K562 (cell line): ENCODE data around the gene ALDH1A2. TPM values are rescaled to one million over a fixed set of nuclear protein-coding genes. Genes with fewer than 3 reads are reported as not detected.
A peak's percentile ranks its signal among the peaks of the same experiment; 100 is the strongest.

ENCODE experiments used
- ATAC-seq: fragments of 200-7000 bp; cut with Tn5 transposase; 3 replicates; pipeline ENCODE4 v1.9.1; 2020; ENCODE audit warnings: moderate library complexity
- BruUV-seq: library from RNA; stranded (reverse); fragments of 400-500 nt; replicated peaks from 2 replicates; lab custom pipeline; 2021; lab: Mats Ljungman, UMichigan
- CTCF ChIA-PET: fragments of 300-600 bp; formaldehyde crosslinking; extraction: SDS; loops from one replicate; lab custom pipeline; 2021; ENCODE audit warnings: low intra/inter-chr PET ratio; lab: Yijun Ruan, JAX
- POLR2A ChIA-PET: fragments of 300-600, 350-650 bp; sonication (Branson Sonifier 250); formaldehyde crosslinking; extraction: SDS; loops from one replicate; lab custom pipeline; 2021; ENCODE audit warnings: antibody characterized with exemption, inconsistent platforms; lab: Yijun Ruan, JAX
- DNase-seq, 4 experiments: peaks; one replicate each; pipeline versions ENCODE4 v3.0.0 to v3.0.0-alpha.2; 2011 to 2018; ENCODE audit warnings: low spot score in 3 of 4, mixed read lengths in 3 of 4; ENCODE audit errors: extremely low read depth in 1 of 4
- FAIRE-seq: peaks from 2 replicates; lab custom pipeline; 2011; peaks lifted over from hg19 to GRCh38; lab: Jason Lieb, UNC
- H2AFZ ChIP-seq: 2 replicates; pipeline ENCODE4 v1.6.0; 2011; ENCODE audit warnings: low read depth, low read length, control low read depth, inconsistent platforms
- H3K27ac ChIP-seq: fragments of 200-600 bp; 3 replicates; pipeline ENCODE4 v1.8.0; 2011; ENCODE audit warnings: low read depth, mild to moderate bottlenecking, control low read depth, inconsistent platforms, low read length, moderate library complexity, mixed read lengths; ENCODE audit errors: extremely low read depth
- H3K27me3 ChIP-seq, 2 experiments: fragments of 300-600 bp in 1 of 2; 2 replicates in 1 of 2; 3 replicates in 1 of 2; pipeline versions ENCODE4 v1.6.0 to v1.8.0; 2011; ENCODE audit warnings: inconsistent platforms in 2 of 2, low read length in 2 of 2, mild to moderate bottlenecking in 1 of 2, mixed read lengths in 1 of 2, moderate library complexity in 1 of 2; ENCODE audit not compliant: control insufficient read depth in 2 of 2, insufficient read depth in 2 of 2
- H3K36me3 ChIP-seq: fragments of 300-600 bp; 3 replicates; pipeline ENCODE4 v1.8.0; 2011; ENCODE audit warnings: mild to moderate bottlenecking, low read length, inconsistent platforms; ENCODE audit not compliant: control insufficient read depth, insufficient read depth
- H3K4me1 ChIP-seq, 2 experiments: fragments of 200-600 bp in 1 of 2; replicated peaks in 1 of 2; 2 replicates in 1 of 2; 3 replicates in 1 of 2; pipeline versions ENCODE4 v1.5.1 to v1.8.0; 2011; ENCODE audit warnings: inconsistent platforms in 2 of 2, low read length in 2 of 2, mild to moderate bottlenecking in 1 of 2, mixed read lengths in 1 of 2, moderate library complexity in 1 of 2; ENCODE audit not compliant: control insufficient read depth in 2 of 2, insufficient read depth in 2 of 2
- H3K4me2 ChIP-seq: 2 replicates; pipeline ENCODE4 v1.6.1; 2011; ENCODE audit warnings: low read length, control low read depth, inconsistent platforms, mixed read lengths; ENCODE audit not compliant: insufficient read depth
- H3K4me3 ChIP-seq: fragments of 200-600 bp; sonication (generic), shearing (Covaris generic); 2 replicates; pipeline ENCODE4 v1.5.1; 2016; ENCODE audit warnings: control low read depth, inconsistent platforms
- H3K79me2 ChIP-seq: fragments of 200-600 bp; 3 replicates; pipeline ENCODE4 v1.8.0; 2011; ENCODE audit warnings: low read length, inconsistent platforms; ENCODE audit not compliant: control insufficient read depth, insufficient read depth
- H3K9ac ChIP-seq, 2 experiments: 2 replicates each; pipeline versions ENCODE4 v1.6.0 to v1.6.1; 2011; ENCODE audit warnings: low read depth in 2 of 2, low read length in 2 of 2, control low read depth in 1 of 2, inconsistent platforms in 1 of 2, mild to moderate bottlenecking in 1 of 2, mixed read lengths in 1 of 2; ENCODE audit not compliant: insufficient read depth in 1 of 2
- H3K9me1 ChIP-seq: one replicate; pipeline ENCODE4 v1.6.0; 2011; ENCODE audit warnings: inconsistent platforms, mild to moderate bottlenecking, low read length, moderate library complexity; ENCODE audit not compliant: control insufficient read depth, insufficient read depth
- H3K9me3 ChIP-seq: replicated peaks from 2 replicates; pipeline ENCODE4 v1.5.1; 2011; ENCODE audit warnings: low read depth, low read length, inconsistent platforms; ENCODE audit not compliant: control insufficient read depth, insufficient read depth
- H4K20me1 ChIP-seq: replicated peaks from 2 replicates; pipeline ENCODE4 v1.6.1; 2011; ENCODE audit warnings: low read length, inconsistent platforms, mixed read lengths; ENCODE audit not compliant: control insufficient read depth, insufficient read depth
- CBFB ChIP-seq: sonication (generic); formaldehyde crosslinking; IDR thresholded peaks from 2 replicates; pipeline ENCODE4 v1.4.0; 2020; ENCODE audit warnings: mild to moderate bottlenecking, missing genetic modification reagents
- DPF2 ChIP-seq: fragments of 450-650 bp; IDR thresholded peaks from 2 replicates; pipeline ENCODE4 v1.6.1; 2016
- EP300 ChIP-seq: IDR thresholded peaks from 2 replicates; pipeline ENCODE4 v1.6.1; 2012; ENCODE audit warnings: low read length, improper control_type of control experiment
- FOXJ3 ChIP-seq: sonication (generic); formaldehyde crosslinking; IDR thresholded peaks from 2 replicates; pipeline ENCODE4 v1.4.0; 2020; ENCODE audit warnings: mild to moderate bottlenecking, missing genetic modification reagents
- FOXK1 ChIP-seq: sonication (generic); formaldehyde crosslinking; IDR thresholded peaks from 2 replicates; pipeline ENCODE4 v1.8.0; 2022; ENCODE audit warnings: missing genetic modification reagents, mild to moderate bottlenecking, borderline replicate concordance
- GTF3C2 ChIP-seq: IDR thresholded peaks from 3 replicates; pipeline ENCODE4 v1.6.1; 2011; ENCODE audit warnings: borderline replicate concordance, mild to moderate bottlenecking, moderate library complexity; ENCODE audit not compliant: insufficient read length; ENCODE audit errors: extremely low read depth
- HMBOX1 ChIP-seq: sonication (generic); IDR thresholded peaks from 2 replicates; pipeline ENCODE4 v1.6.1; 2016
- HOXB6 ChIP-seq: fragments of 250-450 bp; sonication (Bioruptor Pico); IDR thresholded peaks from 2 replicates; pipeline ENCODE4 v1.5.1; 2022; ENCODE audit warnings: mild to moderate bottlenecking, borderline replicate concordance
- LCOR ChIP-seq: sonication (generic); formaldehyde crosslinking; IDR thresholded peaks from 2 replicates; pipeline ENCODE4 v1.8.0; 2022; ENCODE audit warnings: mild to moderate bottlenecking, missing genetic modification reagents
- MAFK ChIP-seq: IDR thresholded peaks from 2 replicates; pipeline ENCODE4 v1.6.1; 2011; ENCODE audit warnings: low read length, improper control_type of control experiment
- NCOA1 ChIP-seq: fragments of 450-650 bp; IDR thresholded peaks from 2 replicates; pipeline ENCODE4 v1.6.1; 2016; ENCODE audit warnings: low read depth
- POLR2AphosphoS5 ChIP-seq: IDR thresholded peaks from 2 replicates; pipeline ENCODE4 v1.6.1; 2011; ENCODE audit warnings: mild to moderate bottlenecking, low read depth, low read length, moderate library complexity; ENCODE audit not compliant: control insufficient read depth, insufficient read depth
- SPI1 ChIP-seq: IDR thresholded peaks from 2 replicates; pipeline ENCODE4 v1.6.1; 2011; ENCODE audit warnings: low read depth, low read length, control low read depth, borderline replicate concordance
- TAF7 ChIP-seq: fragments of 450-650 bp; IDR thresholded peaks from 2 replicates; pipeline ENCODE4 v1.6.1; 2016; ENCODE audit warnings: missing genetic modification characterization, missing compliant biosample characterization
- USF2 ChIP-seq: sonication (generic); formaldehyde crosslinking; IDR thresholded peaks from 2 replicates; pipeline ENCODE4 v1.5.0; 2020; ENCODE audit warnings: missing genetic modification reagents
- ZNF586 ChIP-seq: fragments of 450-650 bp; formaldehyde crosslinking; conservative IDR thresholded peaks from 2 replicates; pipeline ENCODE4 v1.4.0; 2020; ENCODE audit warnings: mild to moderate bottlenecking, moderate library complexity
- WGBS: fragments of 100-300 bp; shearing (Covaris generic); methylation state at CpG from one replicate; pipeline ENCODE4 v1.1.6; 2016; ENCODE audit warnings: low coverage, mixed read lengths; ENCODE audit not compliant: insufficient coverage; ENCODE audit errors: missing lambda C conversion rate; 5-methylcytosine and 5-hydroxymethylcytosine counted together
- in situ Hi-C: fragments of 300-500 bp; cut with MboI; formaldehyde crosslinking; loops from 4 replicates; pipeline ENCODE4 v1.15.0; 2018; ENCODE audit warnings: inconsistent platforms, mixed read lengths
- intact Hi-C: fragments of 100-400 bp; cut with micrococcal nuclease; formaldehyde crosslinking; loops from 2 replicates; pipeline ENCODE4 v1.14.2; 2022
- polyA plus RNA-seq, 8 experiments: library from polyadenylated mRNA; depleted of rRNA in 4 of 8; stranded (reverse) in 5 of 8; unstranded in 3 of 8; fragments of >200 nt; fragmentation: Nextera tagmentation in 2 of 8; fragmentation: Illumina TruSeq in 1 of 8; extraction: Ambion mirVana in 2 of 8; extraction: Trizol in 1 of 8; gene quantifications; 2 replicates each; pipeline versions ENCODE4 v1.2.1 to v1.2.3, GENCODE V29; 2011 to 2014; ENCODE audit warnings: inconsistent platforms in 1 of 8, missing spikeins in 1 of 8
- total RNA-seq, 7 experiments: library from RNA; depleted of rRNA in 6 of 7; stranded (reverse); fragments of >200 nt in 6 of 7; fragmentation: Illumina TruSeq in 2 of 7; extraction: Trizol in 2 of 7; gene quantifications; 2 replicates each; pipeline versions ENCODE4 v1.2.1 to v1.2.3, GENCODE V29; 2011 to 2021; ENCODE audit warnings: low replicate concordance in 1 of 7

Gene ALDH1A2
- total and polyA plus RNA-seq, 9 of the 15 experiments (the other 6 are each of a cell fraction or from before 2014, with no cell fraction given), result 115 to 393 (median 333) TPM

GRCh38 chr15:58111718-58112104, 46.2 kb upstream of the ALDH1A2 start:
- Histone ChIP-seq H3K36me3 (no peaks in the 10 kb centered on the region), H3K27me3 (no peaks in the 10 kb centered on the region), H3K4me2 (peak overlapping the region; percentile 75), H3K79me2 (no peaks in the 10 kb centered on the region), H2AFZ (peak overlapping the region; percentile 78), H3K27ac (peak overlapping the region; percentile 90), H3K9me1 (no peaks in the 10 kb centered on the region), H3K4me3 (no peak overlapping the region), H3K9ac (peak overlapping the region in 1 of 2 experiments; percentile 56; a peak in 2 of 4 replicates), H4K20me1 (no peaks in the 10 kb centered on the region), H3K4me1 (peaks cover 35 to 90% of the 10 kb centered on the region in 2 experiments), H3K9me3 (0 out of 2 replicates have a peak, but pooled peaks cover 6% of the 10 kb centered on the region)
- ChIA-PET POLR2A (interaction anchor here (0.6 to 1.6 kb wide), 6 partner anchors 8 to 57 kb away, joined by 3 to 6 read pairs (median 4); no protein-coding TSS in a partner anchor), CTCF (no interaction called here)
- in situ Hi-C loops (loop anchor here (5.0 kb wide), 1 partner anchor 34 kb away; no protein-coding TSS in a partner anchor), intact Hi-C loops (loop anchor here (1.0 kb wide), 1 partner anchor 34 kb away; no protein-coding TSS in a partner anchor)
- DNase-seq, result peak; percentile 55 to 88 (median 66)
- BruUV-seq, result TSS peak; percentile 77
- FAIRE-seq, result peak; percentile 78
- peak; percentile 80 for ATAC-seq
- WGBS, result 0% methylated on average over 5 of the region's 5 CpGs
- TF ChIP-seq NCOA1 (no peak), MAFK (peak; percentile 21; the same call in 1 of the 2 replicates), FOXJ3 (CRISPR knock-in tag) (no peak), LCOR (CRISPR knock-in tag) (0 out of 2 replicates have a peak, but pooled peaks have one; percentile 34), CBFB (CRISPR knock-in tag) (no peak), GTF3C2 (no peak), ZNF586 (CRISPR knock-in tag) (no peak), DPF2 (0 out of 2 replicates have a peak, but pooled peaks have one; percentile 4), HOXB6 (no peak), SPI1 (peak; percentile 31; the same call in 1 of the 2 replicates), FOXK1 (CRISPR knock-in tag) (no peak), USF2 (CRISPR knock-in tag) (no peak), TAF7 (tag) (no peak), EP300 (peak; percentile 92), POLR2AphosphoS5 (peak; percentile 60; the same call in 1 of the 2 replicates), HMBOX1 (peak; percentile 32)
